ENCODE measurements around the gene ERICH4.

ERICH4 gene

DNA sequence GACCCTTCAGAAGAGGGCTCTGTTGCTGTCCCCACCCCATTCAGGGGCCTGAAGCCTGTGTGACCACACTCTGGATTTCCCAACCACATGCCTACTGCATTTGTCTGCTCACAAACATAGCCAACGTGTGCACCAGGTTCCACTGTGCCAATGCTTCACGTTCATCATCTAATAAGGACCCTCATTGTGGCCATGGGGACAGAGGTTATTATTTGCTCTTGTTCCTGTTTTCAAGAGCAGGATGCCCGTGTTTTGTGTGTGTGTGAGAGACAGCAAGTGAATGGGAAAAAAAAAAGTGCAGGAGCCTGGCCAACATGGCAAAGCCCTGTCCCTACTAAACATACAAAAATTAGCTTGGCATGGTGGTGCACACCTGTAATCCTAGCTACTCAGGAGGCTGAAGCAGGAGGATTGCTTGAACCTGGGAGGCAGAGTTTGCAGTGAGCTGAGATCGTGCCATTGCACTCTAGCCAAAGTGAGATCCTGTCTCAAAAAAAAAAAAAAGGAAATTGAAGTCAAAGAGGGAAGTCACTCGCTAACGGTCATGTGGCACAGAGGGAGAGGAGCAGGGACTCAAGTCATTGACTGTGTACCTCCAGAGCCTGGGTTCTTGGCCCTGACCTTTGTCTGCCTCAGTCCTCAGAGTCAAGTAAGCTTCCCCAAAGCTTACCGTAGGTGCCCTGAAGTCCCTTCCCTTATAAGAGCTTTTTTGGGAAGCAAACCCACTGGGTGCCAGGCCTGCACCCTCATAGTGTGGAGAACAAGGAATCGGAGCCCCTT, 22.7 kb upstream of the ERICH4 start:
- Histone ChIP-seq H3K9me3 (no peaks in the 10 kb centered on the region), H3K4me1 (no peaks in the 10 kb centered on the region; the same call in 1 of the 2 replicates), H3K36me3 (peaks cover 34% of the 10 kb centered on the region), H3K27me3 (no peaks in the 10 kb centered on the region), H3K4me3 (ENCODE audit: low read depth, low read length) (no peak overlapping the region)
- no peak for DNase-seq
- TF ChIP-seq, protein P1, sequence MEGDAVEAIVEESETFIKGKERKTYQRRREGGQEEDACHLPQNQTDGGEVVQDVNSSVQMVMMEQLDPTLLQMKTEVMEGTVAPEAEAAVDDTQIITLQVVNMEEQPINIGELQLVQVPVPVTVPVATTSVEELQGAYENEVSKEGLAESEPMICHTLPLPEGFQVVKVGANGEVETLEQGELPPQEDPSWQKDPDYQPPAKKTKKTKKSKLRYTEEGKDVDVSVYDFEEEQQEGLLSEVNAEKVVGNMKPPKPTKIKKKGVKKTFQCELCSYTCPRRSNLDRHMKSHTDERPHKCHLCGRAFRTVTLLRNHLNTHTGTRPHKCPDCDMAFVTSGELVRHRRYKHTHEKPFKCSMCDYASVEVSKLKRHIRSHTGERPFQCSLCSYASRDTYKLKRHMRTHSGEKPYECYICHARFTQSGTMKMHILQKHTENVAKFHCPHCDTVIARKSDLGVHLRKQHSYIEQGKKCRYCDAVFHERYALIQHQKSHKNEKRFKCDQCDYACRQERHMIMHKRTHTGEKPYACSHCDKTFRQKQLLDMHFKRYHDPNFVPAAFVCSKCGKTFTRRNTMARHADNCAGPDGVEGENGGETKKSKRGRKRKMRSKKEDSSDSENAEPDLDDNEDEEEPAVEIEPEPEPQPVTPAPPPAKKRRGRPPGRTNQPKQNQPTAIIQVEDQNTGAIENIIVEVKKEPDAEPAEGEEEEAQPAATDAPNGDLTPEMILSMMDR (IDR thresholded peaks at IDR 0.05; ENCODE audit: low read depth, low read length): no peak

DNA sequence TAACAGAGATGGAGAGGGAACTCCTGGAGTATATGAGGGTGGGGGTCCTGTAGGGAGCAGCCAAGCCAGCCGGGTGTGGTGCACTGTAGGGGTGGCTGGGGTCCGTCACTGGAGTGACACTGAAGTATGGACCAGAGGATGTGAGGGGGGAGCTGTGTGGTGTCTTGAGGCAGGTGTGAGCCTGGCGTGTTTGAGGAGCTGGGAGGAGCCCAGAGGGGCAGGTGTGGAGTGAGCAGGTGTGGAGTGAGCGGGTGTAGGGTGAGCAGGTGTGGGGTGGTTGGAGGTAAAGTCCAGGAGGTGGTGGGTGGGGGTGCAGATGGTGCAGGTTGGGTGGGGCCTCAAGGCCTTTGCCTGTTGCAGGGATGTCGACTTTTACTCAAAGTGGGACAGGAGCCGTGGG, 21.6 kb upstream of the ERICH4 start:
- no peaks in the 10 kb centered on the region for H3K27me3 ChIP-seq
- no peak for DNase-seq
- peaks cover 32% of the 10 kb centered on the region for H3K36me3 ChIP-seq
- H3K4me1 ChIP-seq: no peaks in the 10 kb centered on the region
- TF ChIP-seq, protein P1 (IDR thresholded peaks at IDR 0.05; ENCODE audit: low read depth, low read length): no peak
- no peaks in the 10 kb centered on the region for H3K9me3 ChIP-seq
- no peak overlapping the region for H3K4me3 ChIP-seq (ENCODE audit: low read depth, low read length)

DNA sequence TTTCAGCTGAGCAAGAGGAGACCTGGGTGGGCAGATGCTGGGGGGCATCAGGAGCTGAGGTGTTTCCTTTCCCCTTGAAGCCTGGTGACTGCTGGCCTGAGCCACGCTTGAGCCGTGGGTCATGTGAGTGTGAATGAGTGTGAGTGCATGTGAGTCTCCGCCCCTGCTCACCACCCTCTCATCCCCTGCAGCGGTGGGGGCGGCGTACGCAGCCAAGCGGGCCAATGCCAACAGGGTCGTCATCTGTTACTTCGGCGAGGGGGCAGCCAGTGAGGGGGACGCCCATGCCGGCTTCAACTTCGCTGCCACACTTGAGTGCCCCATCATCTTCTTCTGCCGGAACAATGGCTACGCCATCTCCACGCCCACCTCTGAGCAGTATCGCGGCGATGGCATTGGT, 21.0 kb upstream of the ERICH4 start:
- no peaks in the 10 kb centered on the region for H3K27me3 ChIP-seq
- peaks cover 33% of the 10 kb centered on the region for H3K36me3 ChIP-seq
- no peak for DNase-seq
- H3K4me3 ChIP-seq (ENCODE audit: low read depth, low read length): no peak overlapping the region
- TF ChIP-seq, protein P1 (IDR thresholded peaks at IDR 0.05; ENCODE audit: low read depth, low read length): no peak
- H3K4me1 ChIP-seq: peaks cover 4% of the 10 kb centered on the region; the same call in 1 of the 2 replicates
- H3K9me3 ChIP-seq: no peaks in the 10 kb centered on the region

DNA sequence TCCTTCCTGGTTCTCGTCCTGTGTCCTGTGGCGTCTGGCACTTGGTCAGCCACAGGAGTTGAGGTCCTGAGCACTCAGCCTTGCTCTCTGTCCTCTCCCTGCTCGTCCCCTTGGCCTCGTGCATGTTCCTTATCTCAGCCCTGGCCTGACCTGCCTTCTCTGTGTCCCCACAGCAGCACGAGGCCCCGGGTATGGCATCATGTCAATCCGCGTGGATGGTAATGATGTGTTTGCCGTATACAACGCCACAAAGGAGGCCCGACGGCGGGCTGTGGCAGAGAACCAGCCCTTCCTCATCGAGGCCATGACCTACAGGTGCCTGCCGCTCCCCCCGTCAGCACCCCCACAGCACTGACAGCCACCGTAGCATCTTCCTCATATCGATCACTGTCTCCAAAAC, 20.5 kb upstream of the ERICH4 start:
- Histone ChIP-seq H3K27me3 (no peaks in the 10 kb centered on the region), H3K4me1 (peaks cover 6% of the 10 kb centered on the region; the same call in 1 of the 2 replicates), H3K9me3 (no peaks in the 10 kb centered on the region), H3K4me3 (ENCODE audit: low read depth, low read length) (no peak overlapping the region), H3K36me3 (peaks cover 30% of the 10 kb centered on the region)
- TF ChIP-seq, protein P1 (IDR thresholded peaks at IDR 0.05; ENCODE audit: low read depth, low read length): no peak
- DNase-seq: no peak

DNA sequence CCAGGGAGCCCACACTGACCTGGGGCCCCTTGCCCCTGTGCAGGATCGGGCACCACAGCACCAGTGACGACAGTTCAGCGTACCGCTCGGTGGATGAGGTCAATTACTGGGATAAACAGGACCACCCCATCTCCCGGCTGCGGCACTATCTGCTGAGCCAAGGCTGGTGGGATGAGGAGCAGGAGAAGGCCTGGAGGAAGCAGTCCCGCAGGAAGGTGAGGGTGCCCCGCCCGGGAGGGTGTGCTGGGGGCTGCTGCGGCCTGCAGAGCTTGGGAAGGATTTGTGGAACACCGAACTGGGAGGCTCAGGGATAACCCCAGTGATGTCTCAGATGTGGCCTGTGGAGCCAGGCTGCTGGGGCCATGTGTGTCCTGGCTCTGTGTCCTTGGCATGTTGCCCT, 20.0 kb upstream of the ERICH4 start:
- TF ChIP-seq, protein P1 (IDR thresholded peaks at IDR 0.05; ENCODE audit: low read depth, low read length): no peak
- H3K36me3 ChIP-seq: peaks cover 29% of the 10 kb centered on the region
- H3K4me3 ChIP-seq (ENCODE audit: low read depth, low read length): no peak overlapping the region
- no peak for DNase-seq
- H3K9me3 ChIP-seq: no peaks in the 10 kb centered on the region
- H3K27me3 ChIP-seq: no peaks in the 10 kb centered on the region
- H3K4me1 ChIP-seq: peaks cover 6% of the 10 kb centered on the region; the same call in 1 of the 2 replicates

All from BE2C (cell line).